PFSK-1 (cell line): ENCODE data around the gene PPP1R9A.

Experiments
- FOXP2 ChIP-seq: optimal IDR thresholded peaks from 2 replicates; pipeline ENCODE3; 2011; ENCODE audit warnings: borderline replicate concordance, control low read depth, inconsistent platforms; ENCODE audit not compliant: insufficient read depth; ENCODE audit errors: extremely low read length, extremely low read depth
- POLR2AphosphoS5 ChIP-seq: IDR thresholded peaks from 2 replicates; pipeline ENCODE4 v1.6.1; 2012; ENCODE audit warnings: low read depth, mild to moderate bottlenecking, control low read depth, low read length, moderate library complexity
- REST ChIP-seq, 2 experiments: IDR thresholded peaks; 2 replicates each; pipeline versions ENCODE4 v1.6.1 to v1.8.0; 2011 to 2012; ENCODE audit warnings: low read depth in 2 of 2, low read length in 2 of 2, control low read depth in 1 of 2, inconsistent platforms in 1 of 2, mild to moderate bottlenecking in 1 of 2, moderate library complexity in 1 of 2; ENCODE audit not compliant: insufficient read depth in 1 of 2
- SIN3A ChIP-seq: IDR thresholded peaks from 2 replicates; pipeline ENCODE4 v1.6.1; 2012; ENCODE audit warnings: mild to moderate bottlenecking, low read length, moderate library complexity, borderline replicate concordance; ENCODE audit not compliant: insufficient read depth
- TAF1 ChIP-seq: IDR thresholded peaks from 2 replicates; pipeline ENCODE4 v1.6.1; 2012; ENCODE audit warnings: low read length, control low read depth, borderline replicate concordance; ENCODE audit not compliant: insufficient read depth

Gene PPP1R9A

GRCh38 chr7:95263785-95264362, 356.5 kb downstream of the PPP1R9A start:
- no peak for TF ChIP-seq FOXP2
- TF ChIP-seq SIN3A = no peak
- TF ChIP-seq POLR2AphosphoS5 = no peak
- TF ChIP-seq TAF1 = no peak
- no peak for TF ChIP-seq REST (IDR thresholded peaks at IDR 0.05; ENCODE audit: insufficient read depth in 1 of 2, low read depth in 2 of 2, low read length in 2 of 2)

- TF ChIP-seq POLR2AphosphoS5 = no peak
- no peak for TF ChIP-seq REST (IDR thresholded peaks at IDR 0.05; ENCODE audit: insufficient read depth in 1 of 2, low read depth in 2 of 2, low read length in 2 of 2)
- no peak for TF ChIP-seq TAF1
- no peak for TF ChIP-seq SIN3A
- no peak for TF ChIP-seq FOXP2
Observed at GRCh38 chr7:95264363-95264891, 357.0 kb downstream of the PPP1R9A start.

DNA sequence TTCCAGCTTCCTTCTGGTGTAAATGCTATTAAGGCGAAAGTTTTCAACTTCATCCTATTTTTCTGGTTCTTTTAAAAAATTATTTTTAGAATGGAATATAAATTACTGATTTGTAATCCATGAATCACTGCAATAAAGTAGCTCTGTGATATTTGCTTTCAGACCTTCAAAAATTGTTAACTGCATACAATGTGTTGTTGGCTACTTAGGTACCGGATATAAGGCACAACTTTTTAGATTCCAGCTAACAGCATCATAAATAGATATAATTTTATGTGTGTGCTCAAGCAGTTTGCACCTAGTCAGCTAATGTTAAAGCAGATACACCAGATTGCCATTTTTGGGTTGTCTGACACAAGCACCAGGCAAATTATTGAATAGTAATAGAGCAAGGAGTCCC, 358.2 kb downstream of the PPP1R9A start:
- TF ChIP-seq SIN3A (no peak), FOXP2 (no peak), POLR2AphosphoS5 (no peak), REST (IDR thresholded peaks at IDR 0.05; ENCODE audit: insufficient read depth in 1 of 2, low read depth in 2 of 2, low read length in 2 of 2) (no peak), TAF1 (no peak)

- no peak for TF ChIP-seq TAF1
- TF ChIP-seq POLR2AphosphoS5 = no peak
- TF ChIP-seq REST (IDR thresholded peaks at IDR 0.05; ENCODE audit: insufficient read depth in 1 of 2, low read depth in 2 of 2, low read length in 2 of 2) = no peak
- no peak for TF ChIP-seq FOXP2
- no peak for TF ChIP-seq SIN3A
Observed at GRCh38 chr7:95267754-95268153, 360.4 kb downstream of the PPP1R9A start.

DNA sequence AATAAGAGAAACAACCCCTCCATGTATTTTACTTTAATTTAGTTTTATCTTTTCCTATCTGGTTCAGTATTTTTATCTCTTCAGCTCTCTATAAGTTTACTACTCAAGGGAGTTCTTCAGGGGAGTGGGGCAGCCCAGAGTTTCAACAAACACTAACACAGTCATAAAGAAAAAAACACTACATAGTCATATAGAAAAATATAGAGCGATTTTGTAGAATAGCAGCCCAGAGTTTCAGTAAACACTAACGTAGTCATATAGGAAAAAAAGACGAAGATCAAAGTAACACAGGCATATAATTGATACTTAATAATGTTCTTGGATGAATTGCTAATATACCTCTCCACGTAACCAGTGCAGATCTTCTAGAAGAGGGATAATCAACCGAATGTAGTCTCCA, 362.2 kb downstream of the PPP1R9A start:
- TF ChIP-seq TAF1 (no peak), FOXP2 (no peak), REST (IDR thresholded peaks at IDR 0.05; ENCODE audit: insufficient read depth in 1 of 2, low read depth in 2 of 2, low read length in 2 of 2) (no peak), POLR2AphosphoS5 (no peak), SIN3A (no peak)
